Esophagus muscularis mucosa (tissue), 3 donors: ENCODE data around the gene GEN1.

Experiments used
- EP300 ChIP-seq: sonication (generic); formaldehyde crosslinking; IDR thresholded peaks from one replicate; pipeline ENCODE4 v1.6.1; 2017; ENCODE audit warnings: antibody characterized with exemption
- POLR2AphosphoS5 ChIP-seq, 2 donors: sonication (generic); formaldehyde crosslinking; IDR thresholded peaks; one replicate each; pipeline ENCODE4 v1.6.1; 2017; ENCODE audit warnings: antibody characterized with exemption in 2 of 2

- no peak for TF ChIP-seq EP300
- TF ChIP-seq POLR2AphosphoS5 (IDR thresholded peaks at IDR 0.05): no peak
Measured at GRCh38 chr2:17752246-17752645, 1.7 kb upstream of the GEN1 start.
